ENCODE measurements around the gene UBXN1. TPM values are rescaled to one million over a fixed set of nuclear protein-coding genes. Genes with fewer than 3 reads are reported as not detected.
A peak's percentile ranks its signal among the peaks of the same experiment; 100 is the strongest.
"Not testable (repeated sequence)": the region's sequence is repeated elsewhere in the genome, so short reads cannot be mapped to it uniquely, and the experiment has no call there.

The UBXN1 gene
- total RNA-seq, 4 donors from 2014 or later = 192 to 277 (median 234) TPM

- H3K9me3 ChIP-seq = no peaks in the 10 kb centered on the region
- H3K27ac ChIP-seq (replicated peaks in 1 of 4) = peak overlapping the region in 3 of 4 donors; percentile 92 to 96 (median 94)
- H3K4me1 ChIP-seq = peaks cover 31 to 59% (median 48%) of the 10 kb centered on the region in 4 donors
- 85% methylated on average over 15 of the region's 15 CpGs for WGBS
- TF ChIP-seq POLR2A (IDR thresholded peaks at IDR 0.05; ENCODE audit: low read depth) (no peak), CTCF (IDR thresholded peaks at IDR 0.05) (no peak), EP300 (IDR thresholded peaks at IDR 0.05) (no peak), POLR2AphosphoS5 (IDR thresholded peaks at IDR 0.05) (no peak)
- DNase-seq (ENCODE audit: extremely low spot score) = no peak
- intact Hi-C loops (cut with DNase I) = no loop called here
- peaks cover 20 to 48% (median 45%) of the 10 kb centered on the region in 4 donors for H3K36me3 ChIP-seq
- peak overlapping the region; percentile 85 to 99 (median 90) for H3K4me3 ChIP-seq
- H3K27me3 ChIP-seq = no peaks in the 10 kb centered on the region
Measured at GRCh38 chr11:62677714-62678113, 1.2 kb downstream of the UBXN1 start.

- H3K4me1 ChIP-seq = peaks cover 36 to 65% (median 54%) of the 10 kb centered on the region in 4 donors
- TF ChIP-seq POLR2A (IDR thresholded peaks at IDR 0.05; ENCODE audit: low read depth) (no peak), POLR2AphosphoS5 (IDR thresholded peaks at IDR 0.05) (no peak), CTCF (IDR thresholded peaks at IDR 0.05) (no peak), EP300 (IDR thresholded peaks at IDR 0.05) (no peak)
- no peak for DNase-seq (ENCODE audit: extremely low spot score)
- H3K4me3 ChIP-seq = no peak overlapping the region
- intact Hi-C loops (cut with DNase I) = no loop called here
- peak overlapping the region in 1 of 4 donors; percentile 94 for H3K27ac ChIP-seq (replicated peaks in 1 of 4)
- H3K36me3 ChIP-seq = peaks cover 20 to 48% (median 45%) of the 10 kb centered on the region in 4 donors
- 79% methylated on average over 6 of the region's 6 CpGs for WGBS
- no peaks in the 10 kb centered on the region for H3K9me3 ChIP-seq
- no peaks in the 10 kb centered on the region for H3K27me3 ChIP-seq
Measured at GRCh38 chr11:62677156-62677555, 1.7 kb downstream of the UBXN1 start.

- no peak for TF ChIP-seq CTCF (IDR thresholded peaks at IDR 0.05)
- no peak for TF ChIP-seq POLR2A (IDR thresholded peaks at IDR 0.05; ENCODE audit: low read depth)
- no peak for TF ChIP-seq EP300 (IDR thresholded peaks at IDR 0.05)
- TF ChIP-seq POLR2AphosphoS5 (IDR thresholded peaks at IDR 0.05) = no peak
- Histone ChIP-seq H3K4me1 (peaks cover 35 to 68% (median 55%) of the 10 kb centered on the region in 4 donors), H3K36me3 (peaks cover 20 to 48% (median 45%) of the 10 kb centered on the region in 4 donors), H3K27me3 (no peaks in the 10 kb centered on the region), H3K27ac (replicated peaks in 1 of 4) (no peak overlapping the region), H3K4me3 (no peak overlapping the region), H3K9me3 (no peaks in the 10 kb centered on the region)
- DNase-seq (ENCODE audit: extremely low spot score) = no peak
- 51% methylated on average over 6 of the region's 6 CpGs for WGBS
- intact Hi-C loops (cut with DNase I) = no loop called here
Measured at GRCh38 chr11:62676698-62677097, 2.2 kb downstream of the UBXN1 start.

- H3K27me3 ChIP-seq; intact Hi-C loops (cut with DNase I); H3K4me3 ChIP-seq; DNase-seq (ENCODE audit: extremely low spot score); H3K9me3 ChIP-seq; H3K27ac ChIP-seq (replicated peaks in 1 of 4): not testable (repeated sequence)
- peaks cover 36 to 64% (median 57%) of the 10 kb centered on the region in 4 donors for H3K4me1 ChIP-seq
- H3K36me3 ChIP-seq = peaks cover 20 to 48% (median 45%) of the 10 kb centered on the region in 4 donors
- 93% methylated on average over 10 of the region's 10 CpGs for WGBS
Measured at GRCh38 chr11:62675415-62675814, 3.5 kb downstream of the UBXN1 start.

GRCh38 chr11:62673196-62673525 is 5.7 kb downstream of the UBXN1 start:
- no peaks in the 10 kb centered on the region for H3K9me3 ChIP-seq
- peak overlapping the region in 3 of 4 donors; percentile 89 to 94 (median 92) for H3K27ac ChIP-seq (replicated peaks in 1 of 4)
- no peaks in the 10 kb centered on the region for H3K27me3 ChIP-seq
- H3K4me3 ChIP-seq = no peak overlapping the region
- TF ChIP-seq POLR2AphosphoS5 (IDR thresholded peaks at IDR 0.05) (no peak), EP300 (IDR thresholded peaks at IDR 0.05) (no peak), POLR2A (IDR thresholded peaks at IDR 0.05; ENCODE audit: low read depth) (no peak), CTCF (IDR thresholded peaks at IDR 0.05) (no peak)
- no peak for DNase-seq (ENCODE audit: extremely low spot score)
- H3K36me3 ChIP-seq = peaks cover 20 to 48% (median 44%) of the 10 kb centered on the region in 4 donors
- WGBS = 79% methylated on average over 2 of the region's 2 CpGs
- H3K4me1 ChIP-seq = peaks cover 30 to 64% (median 49%) of the 10 kb centered on the region in 4 donors
- intact Hi-C loops (cut with DNase I) = no loop called here
